Measurements from ENCODE around the gene LANCL1. TPM values are rescaled to one million over a fixed set of nuclear protein-coding genes. Genes with fewer than 3 reads are reported as not detected.

LANCL1 gene, protein sequence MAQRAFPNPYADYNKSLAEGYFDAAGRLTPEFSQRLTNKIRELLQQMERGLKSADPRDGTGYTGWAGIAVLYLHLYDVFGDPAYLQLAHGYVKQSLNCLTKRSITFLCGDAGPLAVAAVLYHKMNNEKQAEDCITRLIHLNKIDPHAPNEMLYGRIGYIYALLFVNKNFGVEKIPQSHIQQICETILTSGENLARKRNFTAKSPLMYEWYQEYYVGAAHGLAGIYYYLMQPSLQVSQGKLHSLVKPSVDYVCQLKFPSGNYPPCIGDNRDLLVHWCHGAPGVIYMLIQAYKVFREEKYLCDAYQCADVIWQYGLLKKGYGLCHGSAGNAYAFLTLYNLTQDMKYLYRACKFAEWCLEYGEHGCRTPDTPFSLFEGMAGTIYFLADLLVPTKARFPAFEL
- total RNA-seq: 17.5 and 24.0 TPM in 2 replicates

DNA sequence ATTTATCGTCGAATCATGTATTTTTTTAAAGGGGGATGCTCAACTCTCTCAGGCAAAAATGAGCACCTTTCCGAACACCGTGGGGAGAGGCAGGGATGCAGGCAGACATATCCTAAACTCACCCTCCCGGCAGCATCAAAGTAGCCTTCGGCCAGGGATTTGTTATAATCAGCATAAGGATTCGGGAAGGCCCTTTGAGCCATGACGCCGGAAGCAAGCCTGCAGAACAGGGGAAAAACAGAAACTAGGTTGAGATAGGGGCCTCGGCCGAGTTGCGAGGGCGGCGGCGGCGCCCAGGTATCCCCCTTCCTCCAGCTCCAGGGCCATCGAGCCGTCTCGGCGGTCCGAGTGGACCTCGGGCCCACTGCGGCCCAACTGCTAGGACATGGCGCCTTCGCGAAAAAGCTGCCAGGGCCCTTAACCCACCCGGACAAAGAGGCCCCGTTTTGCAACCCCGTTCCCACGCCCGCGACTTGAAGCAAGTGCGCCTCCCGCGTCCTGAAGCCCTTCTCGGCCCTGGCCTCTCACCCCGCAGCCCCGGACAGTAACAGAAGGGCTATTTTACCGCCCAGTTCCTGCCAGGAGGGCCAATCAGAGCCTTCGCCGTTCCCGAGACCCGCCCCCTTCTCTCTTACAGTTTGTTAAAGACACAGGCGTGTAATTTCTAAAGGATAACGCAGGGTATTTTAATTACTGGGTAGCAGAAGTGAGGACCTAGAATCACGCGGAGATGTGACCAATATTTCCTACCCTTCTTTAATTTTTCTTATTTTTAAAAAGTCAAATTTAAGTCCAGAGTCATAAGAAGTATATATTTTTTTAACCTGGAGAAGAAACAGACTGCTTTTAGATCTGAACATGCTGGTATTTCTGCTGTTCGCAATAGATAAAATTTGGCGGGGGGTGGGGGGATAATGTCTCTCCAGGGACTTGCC is at the start of gene LANCL1:
Gene LANCL1 (minus strand): TSS at position 566 of the 935 bp plus-strand sequence. CDS start 363 bp downstream, at position 203.

Other genes starting within 250 kb of the LANCL1 start
- gene MYL1, start 161.6 kb downstream of the LANCL1 start, total RNA-seq: not detected in 2 replicates
- 10.5 and 12.6 TPM in 2 replicates for gene CPS1, start 79.8 kb upstream of the LANCL1 start, total RNA-seq